Measurements from ENCODE around the gene LFNG.

DNA sequence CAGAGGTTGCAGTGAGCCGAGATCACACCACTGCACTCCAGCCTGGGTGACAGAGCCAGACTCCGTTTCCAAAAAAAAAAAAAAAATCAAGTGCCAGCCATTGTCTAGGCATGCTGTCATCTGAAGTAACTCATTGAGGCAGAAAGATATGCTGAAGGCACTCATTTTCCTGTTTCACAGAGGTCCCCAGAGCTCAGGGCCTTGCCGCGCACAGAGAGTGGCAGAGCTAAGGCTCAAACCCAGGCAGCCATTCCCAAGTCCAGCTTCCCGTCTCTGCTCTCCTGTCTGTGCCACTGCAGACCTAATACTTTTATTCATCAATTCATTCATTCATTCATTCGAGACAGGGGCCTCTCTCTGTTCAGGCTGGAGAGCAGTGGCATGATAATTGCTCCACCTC is 46.8 kb upstream of the LFNG start:
- TF ChIP-seq, protein P1, sequence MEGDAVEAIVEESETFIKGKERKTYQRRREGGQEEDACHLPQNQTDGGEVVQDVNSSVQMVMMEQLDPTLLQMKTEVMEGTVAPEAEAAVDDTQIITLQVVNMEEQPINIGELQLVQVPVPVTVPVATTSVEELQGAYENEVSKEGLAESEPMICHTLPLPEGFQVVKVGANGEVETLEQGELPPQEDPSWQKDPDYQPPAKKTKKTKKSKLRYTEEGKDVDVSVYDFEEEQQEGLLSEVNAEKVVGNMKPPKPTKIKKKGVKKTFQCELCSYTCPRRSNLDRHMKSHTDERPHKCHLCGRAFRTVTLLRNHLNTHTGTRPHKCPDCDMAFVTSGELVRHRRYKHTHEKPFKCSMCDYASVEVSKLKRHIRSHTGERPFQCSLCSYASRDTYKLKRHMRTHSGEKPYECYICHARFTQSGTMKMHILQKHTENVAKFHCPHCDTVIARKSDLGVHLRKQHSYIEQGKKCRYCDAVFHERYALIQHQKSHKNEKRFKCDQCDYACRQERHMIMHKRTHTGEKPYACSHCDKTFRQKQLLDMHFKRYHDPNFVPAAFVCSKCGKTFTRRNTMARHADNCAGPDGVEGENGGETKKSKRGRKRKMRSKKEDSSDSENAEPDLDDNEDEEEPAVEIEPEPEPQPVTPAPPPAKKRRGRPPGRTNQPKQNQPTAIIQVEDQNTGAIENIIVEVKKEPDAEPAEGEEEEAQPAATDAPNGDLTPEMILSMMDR (IDR thresholded peaks at IDR 0.05): no peak
- TF ChIP-seq EP300 (IDR thresholded peaks at IDR 0.05) (no peak), CHD2 (IDR thresholded peaks at IDR 0.05; ENCODE audit: low read length, partially characterized antibody) (no peak), POLR2A (IDR thresholded peaks at IDR 0.05; ENCODE audit: low read length) (no peak), HOXB13 (CRISPR knock-in tag; IDR thresholded peaks at IDR 0.05; ENCODE audit: low read depth) (no peak)
- TF ChIP-seq, protein P2, sequence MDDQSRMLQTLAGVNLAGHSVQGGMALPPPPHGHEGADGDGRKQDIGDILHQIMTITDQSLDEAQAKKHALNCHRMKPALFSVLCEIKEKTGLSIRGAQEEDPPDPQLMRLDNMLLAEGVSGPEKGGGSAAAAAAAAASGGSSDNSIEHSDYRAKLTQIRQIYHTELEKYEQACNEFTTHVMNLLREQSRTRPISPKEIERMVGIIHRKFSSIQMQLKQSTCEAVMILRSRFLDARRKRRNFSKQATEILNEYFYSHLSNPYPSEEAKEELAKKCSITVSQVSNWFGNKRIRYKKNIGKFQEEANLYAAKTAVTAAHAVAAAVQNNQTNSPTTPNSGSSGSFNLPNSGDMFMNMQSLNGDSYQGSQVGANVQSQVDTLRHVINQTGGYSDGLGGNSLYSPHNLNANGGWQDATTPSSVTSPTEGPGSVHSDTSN (IDR thresholded peaks at IDR 0.05): no peak
- TF ChIP-seq, protein P3, sequence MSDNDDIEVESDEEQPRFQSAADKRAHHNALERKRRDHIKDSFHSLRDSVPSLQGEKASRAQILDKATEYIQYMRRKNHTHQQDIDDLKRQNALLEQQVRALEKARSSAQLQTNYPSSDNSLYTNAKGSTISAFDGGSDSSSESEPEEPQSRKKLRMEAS (IDR thresholded peaks at IDR 0.05): no peak
